Bone marrow (tissue), 2 donors: ENCODE results near the gene OR4D2.

Experiments used
- DNase-seq, 2 donors: peaks; one replicate each; lab custom pipeline; 2025; lab: John Stamatoyannopoulos, UW

OR4D2 gene

GRCh38 chr17:58210922-58211321 lies 44.1 kb downstream of the OR4D2 start:
- no peak for DNase-seq

DNA sequence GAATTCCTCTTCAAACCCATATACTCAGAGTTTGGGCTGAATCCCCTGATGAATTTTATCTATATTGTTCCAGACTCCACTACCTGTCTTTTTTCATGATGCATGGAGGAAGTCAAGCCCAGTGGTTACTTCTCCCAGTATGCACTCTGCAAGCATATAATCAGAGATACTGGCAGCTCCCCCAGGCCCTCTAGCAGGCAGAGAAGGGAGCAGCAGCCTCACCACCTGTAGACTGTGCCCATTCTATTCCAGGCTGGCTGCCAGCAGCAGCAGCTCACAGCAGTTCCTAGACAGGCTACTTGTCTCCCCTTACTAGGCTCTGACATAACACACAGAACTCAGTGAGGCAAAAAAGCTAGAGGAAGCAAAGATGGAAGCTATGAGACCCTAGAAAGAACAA lies 48.9 kb downstream of the OR4D2 start:
- no peak for DNase-seq

- DNase-seq = no peak
Observed at GRCh38 chr17:58217766-58218165, 51.0 kb downstream of the OR4D2 start.

- DNase-seq = peak; percentile 88 to 90
Observed at GRCh38 chr17:58219007-58219788, 52.4 kb downstream of the OR4D2 start, which contains the start of gene MKS1. Gene MKS1 (minus strand): TSS chr17:58219255. CDS start chr17:58219230, 25 bp downstream.

- no peak for DNase-seq
Observed at GRCh38 chr17:58219789-58220183, 53.0 kb downstream of the OR4D2 start.
